Limb (tissue), 2 donors: ENCODE measurements around the gene ATP11A.
"Not testable (repeated sequence)": the region's sequence is repeated elsewhere in the genome, so short reads cannot be mapped to it uniquely, and the experiment has no call there.

ENCODE experiments used
- DNase-seq, 2 donors: peaks; one replicate each; pipeline ENCODE4 v3.0.0-alpha.2; 2016; ENCODE audit errors: extremely low spot score in 2 of 2

Gene ATP11A

DNA sequence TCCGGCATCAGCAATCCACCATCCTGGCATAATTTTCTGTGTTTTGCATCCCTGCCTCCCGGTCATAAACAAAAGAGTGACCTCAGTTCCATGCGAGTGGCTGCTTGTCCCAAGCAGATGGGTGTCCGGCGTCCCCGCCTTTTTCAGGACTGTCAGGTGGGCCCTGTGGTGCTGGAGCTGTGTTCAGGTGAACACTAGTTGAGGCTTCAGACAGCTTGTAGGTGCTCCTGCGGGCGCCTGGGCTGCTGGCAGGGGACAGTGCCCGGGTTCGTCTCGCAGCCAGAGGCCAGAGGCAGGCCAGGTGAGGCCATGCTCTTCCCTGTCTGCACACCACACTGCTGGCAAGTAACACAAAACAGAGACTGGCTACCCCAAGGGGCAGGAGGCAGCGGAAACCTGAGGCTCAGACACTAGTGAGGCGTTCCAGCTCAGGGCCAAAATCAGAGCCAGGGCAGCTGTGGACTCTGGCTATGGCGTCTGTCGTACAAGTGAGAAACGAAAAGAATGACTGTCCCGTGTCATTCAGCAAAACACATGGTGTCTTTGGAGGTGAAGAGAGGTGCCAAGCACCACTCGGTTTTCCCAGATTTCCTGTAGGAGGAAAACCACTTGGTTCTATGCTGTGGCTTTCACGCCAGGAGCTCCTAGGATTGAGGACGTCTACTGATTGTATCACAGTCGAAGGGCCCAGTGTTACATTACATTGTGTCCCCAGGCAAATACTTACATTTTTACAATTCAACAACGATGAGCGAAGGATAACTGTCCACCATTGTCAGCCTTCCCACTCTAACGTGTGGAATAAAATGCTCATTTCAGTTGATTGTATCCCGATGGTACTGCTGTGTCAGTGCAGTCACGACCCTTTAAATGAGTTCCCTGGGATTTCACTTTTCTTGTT is 104.0 kb downstream of the ATP11A start:
- DNase-seq: no peak

DNA sequence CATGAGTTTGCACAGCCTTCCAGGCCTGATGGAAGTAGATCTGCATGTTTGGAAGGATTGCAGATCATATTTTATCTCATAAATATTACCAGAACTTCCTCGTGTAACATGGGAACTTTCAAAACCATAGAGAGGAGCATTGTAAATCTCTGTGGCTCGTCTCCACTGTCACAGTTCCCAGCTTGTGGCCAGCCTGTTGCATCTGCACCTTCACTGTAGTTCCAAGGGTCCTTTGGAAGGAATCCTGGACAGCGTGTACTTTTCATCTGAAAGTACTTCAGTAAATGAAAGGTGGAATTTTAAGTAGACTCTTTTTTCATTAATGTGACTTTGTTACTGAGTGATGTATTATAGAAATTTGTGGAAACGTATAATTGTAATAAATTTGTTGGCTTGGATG is 105.4 kb downstream of the ATP11A start:
- no peak for DNase-seq

DNA sequence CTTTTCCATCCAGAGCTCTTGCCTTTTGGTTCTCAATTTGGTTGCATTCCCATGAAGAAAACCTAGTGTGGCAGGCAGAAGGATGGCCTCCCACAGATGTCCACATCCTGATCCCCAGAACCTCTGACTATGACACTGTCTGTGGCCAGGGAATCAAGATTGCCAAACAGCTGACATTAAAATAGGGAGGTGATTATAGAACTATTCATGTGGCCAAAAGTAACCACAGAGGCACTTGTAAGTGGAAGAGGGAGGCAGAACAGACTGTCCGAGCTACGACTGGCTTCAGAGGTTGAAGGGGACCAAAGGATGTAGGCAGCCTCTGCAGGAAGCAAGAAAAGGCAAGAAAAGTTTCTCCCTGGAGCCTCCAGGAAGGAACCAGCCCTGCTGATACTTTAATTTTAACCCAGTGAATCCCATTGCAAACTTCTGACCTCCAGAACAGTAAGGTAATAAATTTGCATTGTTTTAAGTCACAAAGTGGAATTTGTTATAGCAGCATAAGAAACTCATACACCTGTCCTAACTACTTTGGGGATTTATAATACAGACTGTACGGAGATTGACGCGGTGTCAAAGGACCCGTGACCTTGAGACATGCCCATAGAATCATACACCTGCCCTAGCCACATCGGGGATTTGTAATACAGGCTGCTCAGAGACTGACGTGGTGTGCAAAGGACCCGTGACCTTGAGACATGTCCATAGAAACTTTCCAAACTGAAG is 106.5 kb downstream of the ATP11A start:
- no peak for DNase-seq

DNA sequence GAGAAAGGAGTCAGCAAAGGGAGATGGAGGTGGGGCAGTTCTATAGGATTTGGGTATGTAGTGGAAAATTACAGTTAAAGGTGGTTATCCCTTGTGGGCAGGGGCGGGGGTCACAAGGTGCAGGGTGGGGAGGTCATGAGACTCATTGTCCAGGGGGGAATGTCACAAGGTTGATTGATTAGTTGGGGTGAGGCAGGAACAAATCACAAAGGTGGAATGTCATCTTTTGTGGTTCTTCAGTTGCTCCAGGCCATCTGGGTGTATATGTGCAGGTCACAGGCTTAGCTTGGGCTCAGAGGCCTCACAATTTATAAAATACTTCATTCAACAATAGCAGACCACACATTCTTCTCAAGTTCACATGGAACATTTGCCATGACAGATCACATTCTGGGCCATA is 109.6 kb downstream of the ATP11A start:
- no peak for DNase-seq

DNA sequence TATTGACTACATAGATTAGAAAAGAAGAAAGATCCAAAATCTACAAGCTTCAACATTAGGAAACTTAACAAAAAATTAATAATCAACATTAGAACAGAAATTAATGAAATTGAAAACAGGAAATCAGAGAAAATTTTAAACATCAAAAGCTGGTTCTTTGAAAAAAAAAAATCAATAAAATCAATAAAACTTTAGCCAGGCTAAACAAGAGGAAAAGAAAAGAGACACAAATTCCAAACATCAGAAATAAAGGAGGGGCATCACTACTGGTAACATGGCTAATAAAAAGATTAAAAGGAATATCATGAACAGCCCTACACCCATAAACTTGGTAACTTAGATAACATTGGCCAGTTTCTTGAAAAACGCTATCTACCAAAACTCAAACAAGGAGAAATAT is 110.2 kb downstream of the ATP11A start:
- DNase-seq: no peak

DNA sequence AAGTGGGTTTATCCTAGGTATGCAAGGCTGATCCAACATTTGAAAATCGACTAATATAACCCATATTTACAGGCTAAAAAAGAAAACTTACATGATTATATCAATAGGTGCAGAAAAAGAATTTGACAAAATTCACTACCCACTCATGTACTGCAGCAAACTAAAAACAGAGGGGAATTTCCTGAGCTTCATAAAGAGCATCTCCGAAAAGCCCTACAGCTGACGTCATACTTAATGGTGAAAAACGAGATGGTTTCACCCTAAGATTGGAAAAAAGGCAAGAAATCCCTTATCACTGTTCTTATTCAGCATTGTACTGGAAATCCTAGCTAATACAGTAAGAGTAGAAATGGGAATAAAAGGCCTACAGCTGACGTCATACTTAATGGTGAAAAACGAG is 111.0 kb downstream of the ATP11A start:
- not testable (repeated sequence) for DNase-seq

DNA sequence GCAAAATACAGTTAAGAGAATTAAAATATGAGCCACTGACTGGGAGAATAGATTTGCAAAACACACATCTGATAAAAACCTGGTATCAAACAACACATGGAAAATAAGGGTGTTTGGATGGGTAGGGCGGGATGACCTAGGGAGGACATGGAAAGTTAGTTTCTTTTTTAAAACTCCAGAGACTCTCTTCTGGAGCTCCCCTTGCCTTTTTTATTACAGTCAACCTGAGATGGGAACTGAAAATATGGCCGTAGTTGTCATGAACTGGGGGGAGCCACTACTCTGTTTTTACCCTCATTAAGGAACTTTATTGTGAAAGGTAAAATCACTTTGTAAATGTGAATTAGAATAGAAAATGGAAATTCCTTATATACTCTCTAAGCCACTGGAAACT is 113.0 kb downstream of the ATP11A start:
- DNase-seq: no peak

DNA sequence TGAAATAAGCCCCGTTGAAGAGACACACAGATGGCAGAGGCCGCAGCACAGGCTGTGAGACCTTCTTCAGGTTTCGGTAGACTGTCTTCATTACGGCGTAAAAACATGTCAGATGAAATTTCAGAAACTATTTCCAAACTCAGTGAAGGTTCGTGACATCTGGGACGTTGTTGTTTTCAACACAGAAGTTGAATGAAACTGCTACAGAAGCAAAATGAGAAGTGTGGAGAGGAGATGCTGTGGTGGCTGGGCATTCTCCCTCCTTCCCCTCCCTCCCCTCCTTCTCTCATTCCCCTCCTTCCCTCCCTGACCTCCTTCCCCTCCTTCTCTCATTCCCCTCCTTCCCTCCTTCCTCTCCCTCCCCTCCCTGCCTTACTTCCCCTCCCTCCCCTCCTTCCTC is 113.6 kb downstream of the ATP11A start:
- no peak for DNase-seq

DNA sequence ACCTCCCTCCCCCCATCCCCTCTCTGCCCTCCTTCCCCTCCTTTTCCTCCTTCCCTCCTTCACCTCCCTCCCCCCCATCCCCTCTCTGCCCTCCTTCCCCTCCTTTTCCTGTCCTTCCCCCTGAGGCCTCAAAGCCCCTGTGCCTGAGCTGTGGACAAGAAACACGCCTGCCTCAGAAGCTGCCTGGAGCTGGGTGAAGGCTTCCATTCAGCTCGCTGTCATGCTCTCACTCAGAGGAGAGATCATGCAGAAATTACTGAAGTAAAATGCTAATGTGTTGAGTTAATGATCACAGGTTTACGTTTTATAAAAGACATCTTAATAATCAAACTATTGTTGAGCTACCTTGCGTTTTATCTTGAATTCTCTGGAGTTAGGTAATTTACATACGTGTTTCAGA is 114.5 kb downstream of the ATP11A start:
- DNase-seq: no peak

DNA sequence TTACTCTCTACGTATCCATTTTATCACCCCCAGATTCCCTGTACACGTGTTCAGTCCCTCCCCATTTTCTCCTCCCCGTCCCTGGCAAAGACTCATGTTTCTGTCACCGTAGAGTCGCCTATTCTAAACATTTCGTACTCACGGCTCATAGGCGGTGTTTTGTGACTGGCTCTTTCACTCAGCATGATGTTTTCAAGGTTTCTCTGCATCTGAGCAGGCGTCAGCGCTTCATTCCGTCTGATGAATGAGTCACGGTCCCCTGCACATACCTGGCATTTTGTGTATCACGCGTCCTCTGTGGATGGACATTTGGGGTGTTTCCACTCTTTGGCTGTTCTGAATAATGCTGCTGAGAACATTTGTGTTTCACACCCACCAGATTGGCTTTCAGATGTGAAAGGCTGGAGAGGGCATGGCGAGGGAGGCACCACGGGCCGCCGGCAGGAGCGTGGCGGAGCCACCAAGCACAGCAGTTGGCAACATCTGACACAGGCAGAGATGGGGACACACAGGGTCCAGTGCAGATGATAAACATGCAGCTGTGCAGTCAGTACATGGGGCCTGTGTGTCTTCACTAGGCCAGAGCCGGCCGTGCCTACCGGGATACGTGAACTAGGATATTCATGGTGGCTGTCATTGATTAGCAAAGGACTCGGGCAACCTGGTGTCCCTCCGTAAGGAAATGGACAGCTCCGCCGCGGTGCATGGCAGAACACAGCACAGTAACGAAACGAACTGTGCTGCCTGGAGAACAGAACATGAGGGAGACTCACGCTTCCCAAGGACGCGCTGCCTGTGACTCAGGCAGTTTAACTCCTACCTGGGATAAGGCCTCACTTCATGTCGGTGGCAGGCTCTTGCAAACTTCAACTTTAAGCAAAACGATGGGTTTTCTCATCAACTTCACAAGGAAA is 117.2 kb downstream of the ATP11A start:
- DNase-seq: no peak

DNA sequence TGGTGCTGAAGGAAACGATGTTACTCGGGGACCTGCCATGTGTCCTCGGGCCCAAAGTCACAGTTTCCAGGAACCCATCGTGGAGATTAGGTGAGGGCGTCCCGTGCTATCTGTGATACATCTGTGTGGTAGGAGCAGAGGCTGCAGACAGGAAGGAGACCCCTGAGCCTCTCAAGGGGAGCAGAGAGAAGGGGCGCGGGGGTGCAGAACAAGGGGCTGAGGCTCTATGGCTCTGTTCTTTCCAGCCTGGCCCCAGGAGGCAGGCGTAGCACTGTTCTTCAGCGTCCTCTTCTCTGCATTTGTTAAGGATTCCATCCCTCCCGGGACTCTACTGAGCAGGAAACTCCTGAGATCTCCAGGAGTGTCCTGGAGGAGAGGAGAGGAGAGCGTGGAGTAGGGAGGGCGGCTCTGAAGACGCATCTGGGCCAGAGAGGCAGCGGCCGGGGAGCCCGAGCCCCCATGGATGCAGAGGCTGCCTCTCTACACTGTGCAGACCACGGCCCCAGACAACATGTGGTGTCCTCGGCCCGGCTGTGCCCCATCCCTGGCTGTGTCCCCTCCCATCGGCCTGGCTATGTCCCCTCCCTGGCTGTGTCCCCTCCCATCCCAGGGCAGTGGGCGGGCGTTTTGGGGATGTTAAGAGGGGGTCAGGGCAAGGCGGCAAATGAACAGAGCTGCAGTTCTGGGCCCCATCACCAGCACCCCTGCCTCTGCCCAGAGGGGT is 118.0 kb downstream of the ATP11A start:
- DNase-seq: no peak

DNA sequence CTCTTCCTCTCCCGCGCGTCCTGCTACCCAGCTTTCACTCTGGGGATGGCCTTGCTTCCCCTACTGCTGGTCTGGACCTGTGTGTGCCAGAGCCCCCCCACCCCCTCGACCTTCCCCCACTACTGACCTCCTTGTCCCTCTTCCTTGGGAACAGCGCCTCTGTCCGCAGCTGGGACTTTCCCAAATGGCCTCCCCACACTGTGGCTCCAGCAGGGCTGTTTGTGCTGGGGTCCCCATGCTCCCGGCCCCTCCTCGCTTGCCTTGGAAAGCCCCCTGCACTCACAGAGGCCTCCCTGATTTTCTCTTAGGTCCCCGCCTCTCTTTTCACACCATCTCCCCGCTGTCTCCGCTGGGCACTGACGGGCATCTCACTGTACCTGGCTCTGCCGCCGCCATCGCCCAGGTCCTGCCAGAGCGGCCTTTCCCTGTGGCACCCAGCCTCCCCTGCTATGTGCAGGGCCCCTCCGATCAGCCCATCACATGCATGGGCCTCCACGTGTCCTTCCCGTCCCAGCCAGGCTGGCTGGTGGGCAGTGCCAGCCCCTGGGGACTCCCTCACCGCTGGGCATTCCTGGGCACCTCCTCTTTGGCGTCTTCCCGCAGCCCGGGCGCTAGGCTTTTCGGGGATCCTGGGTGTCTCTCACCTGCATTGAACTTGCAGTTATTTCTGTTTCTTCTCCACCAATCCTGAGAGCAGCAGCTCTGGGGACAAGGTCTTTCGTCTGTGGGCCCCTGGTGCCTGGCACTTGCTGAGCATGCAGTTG is 118.7 kb downstream of the ATP11A start:
- no peak for DNase-seq

DNA sequence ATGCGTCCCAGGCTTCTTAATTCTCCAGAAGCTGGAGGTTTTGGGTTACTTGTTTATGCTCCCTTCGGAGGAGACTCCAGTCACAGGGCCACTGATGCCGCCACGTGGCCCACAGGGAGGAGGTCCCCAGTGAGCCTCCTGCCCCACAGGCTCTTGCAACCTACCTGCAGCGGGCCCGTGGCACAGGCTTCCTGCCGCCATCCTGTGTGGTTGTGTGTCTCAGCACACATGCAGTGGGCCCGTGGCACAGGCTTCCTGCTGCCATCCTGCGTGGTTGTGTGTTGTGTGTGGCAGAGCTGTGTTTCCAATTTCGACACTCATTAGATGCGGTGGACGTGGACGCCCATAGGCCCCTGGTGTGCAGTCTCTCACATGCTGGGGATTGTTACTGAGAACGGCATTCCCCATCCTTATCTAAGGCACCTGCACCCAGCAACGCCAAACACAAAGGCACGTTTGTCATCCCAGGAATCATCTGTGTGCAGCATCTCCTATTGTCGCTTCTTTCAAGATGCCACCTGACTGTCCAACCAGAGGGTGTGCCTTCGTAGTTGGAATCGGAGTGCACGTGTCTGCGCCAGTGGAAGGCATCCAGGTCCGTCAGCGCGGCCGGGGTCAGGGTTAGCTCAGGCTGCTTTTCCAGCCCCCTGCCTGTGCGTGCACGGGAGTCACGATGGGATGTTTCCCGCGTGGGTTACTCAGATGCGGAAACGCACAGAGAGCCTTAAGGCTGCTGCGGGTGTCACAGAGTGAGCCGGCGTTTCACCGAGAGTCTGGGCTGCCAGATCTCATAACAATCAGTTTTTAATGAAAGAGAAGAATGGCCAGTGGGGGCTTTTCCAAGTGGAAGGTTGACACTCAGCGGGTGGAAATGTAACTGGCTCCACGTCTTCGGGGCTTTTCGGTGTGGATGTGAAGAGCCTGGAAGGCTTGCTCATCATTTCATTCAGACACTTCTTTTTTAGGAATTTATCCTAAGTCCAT is 119.8 kb downstream of the ATP11A start:
- no peak for DNase-seq

DNA sequence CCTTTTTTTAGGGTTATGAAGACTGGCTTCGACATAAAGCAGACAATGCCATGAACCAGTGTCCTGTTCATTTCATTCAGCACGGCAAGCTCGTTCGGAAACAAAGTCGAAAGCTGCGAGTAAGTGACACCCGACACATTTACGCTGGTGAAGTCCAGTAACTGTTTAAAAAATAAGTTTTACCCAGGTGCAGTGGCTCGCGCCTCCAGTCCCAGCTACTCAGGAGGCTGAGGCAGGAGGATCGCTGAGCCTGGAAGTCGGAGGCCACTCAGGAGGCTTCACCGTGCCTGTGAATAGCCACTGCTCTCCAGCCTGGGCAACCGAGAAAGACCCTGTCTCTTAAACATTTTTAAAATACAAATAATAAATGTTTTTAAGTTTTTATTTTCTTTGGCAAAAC is 120.8 kb downstream of the ATP11A start:
- DNase-seq: no peak

DNA sequence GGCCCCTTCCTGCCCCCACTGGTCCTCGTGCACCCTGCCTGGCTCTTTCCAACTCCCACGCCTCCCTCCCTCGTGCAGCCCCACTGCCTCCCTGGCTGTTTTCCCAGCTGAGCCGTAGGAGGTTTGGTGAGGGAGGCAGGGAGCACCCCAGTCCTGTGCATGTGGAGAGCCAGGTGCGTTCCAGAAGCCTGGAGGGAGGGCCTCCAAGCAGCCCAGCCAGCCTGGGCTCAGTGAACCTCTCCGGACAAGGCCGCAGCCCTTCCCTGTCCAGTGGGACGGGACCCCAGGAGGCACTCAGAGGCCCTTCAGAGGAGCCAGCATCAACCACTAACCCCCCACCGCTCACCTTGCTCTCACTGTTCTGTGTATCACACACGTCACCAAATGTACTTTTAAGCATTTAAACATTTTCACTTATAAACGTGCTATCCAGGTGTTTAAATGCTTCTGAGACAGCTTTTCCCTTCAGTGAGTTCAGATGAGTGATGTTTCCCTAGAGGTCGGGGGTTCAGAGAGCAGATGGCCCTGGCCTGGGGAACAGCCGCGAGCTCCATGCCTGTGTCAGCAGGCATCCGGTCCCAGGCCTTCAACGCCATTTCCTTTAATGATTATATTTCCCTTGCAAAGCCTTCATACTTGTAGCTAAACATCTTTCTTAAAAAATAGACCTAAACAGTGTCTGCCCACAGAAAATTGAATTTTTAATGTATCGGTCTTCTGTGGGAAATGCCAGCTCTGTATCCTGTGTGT is 122.6 kb downstream of the ATP11A start:
- no peak for DNase-seq

DNA sequence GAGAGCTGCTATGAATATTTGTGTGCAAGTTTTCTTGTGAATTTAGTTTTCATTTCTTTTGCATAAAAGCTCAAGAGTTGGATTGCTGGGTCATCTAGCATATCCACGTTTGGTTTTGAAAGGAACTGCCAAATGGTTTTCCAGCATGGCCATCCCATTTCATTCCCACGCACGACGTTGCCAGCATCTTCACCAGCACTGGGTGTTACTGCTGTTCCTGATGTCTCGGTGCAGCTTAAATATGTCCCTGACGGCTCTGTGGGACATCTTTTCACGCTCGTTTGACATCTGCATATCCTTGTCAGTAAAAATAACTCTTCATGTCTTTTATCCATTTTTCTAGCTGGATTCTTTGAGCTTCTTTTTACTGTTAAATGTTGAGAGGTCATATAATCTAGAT is 123.7 kb downstream of the ATP11A start:
- DNase-seq: no peak

DNA sequence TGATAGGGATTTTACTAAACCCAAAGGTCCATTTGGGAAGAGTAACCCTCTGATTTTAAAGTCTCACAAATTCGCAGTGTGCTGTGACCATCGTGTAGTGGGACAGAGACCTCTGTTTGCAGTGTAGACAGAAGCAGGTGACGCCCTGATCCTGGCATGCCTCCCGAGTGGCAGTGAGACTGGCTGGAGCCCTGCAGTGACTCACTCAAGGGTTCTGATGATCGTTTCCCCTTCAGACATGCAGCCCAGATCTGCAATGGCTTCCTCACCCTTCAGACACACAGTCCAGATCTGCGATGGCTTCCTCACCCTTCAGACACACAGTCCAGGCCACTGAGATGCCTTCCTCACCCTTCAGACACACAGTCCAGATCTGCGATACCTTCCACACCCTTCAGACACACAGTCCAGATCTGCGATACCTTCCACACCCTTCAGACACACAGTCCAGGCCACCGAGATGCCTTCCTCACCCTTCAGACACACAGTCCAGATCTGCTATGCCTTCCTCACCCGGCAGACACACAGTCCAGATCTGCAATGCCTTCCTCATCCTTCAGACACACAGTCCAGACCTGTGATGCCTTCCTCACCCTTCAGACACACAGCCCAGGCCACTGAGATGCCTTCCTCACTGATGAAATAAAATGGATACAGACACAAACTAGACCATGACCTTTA is 125.2 kb downstream of the ATP11A start:
- no peak for DNase-seq

DNA sequence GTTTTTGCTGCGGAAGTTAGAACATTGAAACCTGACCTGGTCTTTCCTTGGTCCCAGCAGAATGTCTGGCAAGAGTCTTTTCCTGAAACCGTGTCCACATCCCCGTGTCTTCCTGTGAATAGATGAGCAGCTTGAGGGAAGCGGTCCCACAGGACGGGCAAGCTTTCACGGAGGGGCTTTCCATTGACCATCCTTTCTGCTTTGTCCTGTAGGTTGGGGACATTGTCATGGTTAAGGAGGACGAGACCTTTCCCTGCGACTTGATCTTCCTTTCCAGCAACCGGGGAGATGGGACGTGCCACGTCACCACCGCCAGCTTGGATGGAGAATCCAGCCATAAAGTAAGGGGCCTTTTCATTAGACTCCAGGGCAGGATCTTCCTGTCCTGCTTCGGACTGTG is 126.0 kb downstream of the ATP11A start:
- DNase-seq: no peak
